HepG2 (cell line): ENCODE results near the gene CDC42BPG. TPM values are rescaled to one million over a fixed set of nuclear protein-coding genes. Genes with fewer than 3 reads are reported as not detected.
A peak's percentile ranks its signal among the peaks of the same experiment; 100 is the strongest.

ENCODE experiments used
- ATAC-seq: fragments of 200-7000 bp; cut with Tn5 transposase; 3 replicates; pipeline ENCODE4 v1.9.1; 2020; ENCODE audit warnings: mild to moderate bottlenecking, moderate library complexity
- BruUV-seq: library from RNA; stranded (reverse); fragments of 400-500 nt; replicated peaks from 2 replicates; lab custom pipeline; 2021; lab: Mats Ljungman, UMichigan
- CTCF ChIA-PET: fragments of 300-600 bp; formaldehyde crosslinking; extraction: SDS; loops from one replicate; lab custom pipeline; 2021; ENCODE audit warnings: low total read pairs, inconsistent platforms, low intra/inter-chr PET ratio; lab: Yijun Ruan, JAX
- POLR2A ChIA-PET: fragments of 350-600 bp; sonication (Branson Sonifier 250); formaldehyde crosslinking; loops from one replicate; lab custom pipeline; 2020; ENCODE audit warnings: antibody characterized with exemption, inconsistent platforms; lab: Yijun Ruan, JAX
- DNase-seq: peaks from one replicate; pipeline ENCODE4 v3.0.0-alpha.2; 2015; ENCODE audit warnings: low spot score
- FAIRE-seq: peaks from 3 replicates; lab custom pipeline; 2011; peaks lifted over from hg19 to GRCh38; lab: Jason Lieb, UNC
- H2AFZ ChIP-seq: one replicate; pipeline ENCODE4 v1.6.1; 2011; ENCODE audit warnings: low read length, inconsistent platforms
- H3K27ac ChIP-seq: fragments of 300-600 bp; 3 replicates; pipeline ENCODE4 v1.8.0; 2011; ENCODE audit warnings: mixed run types, mild to moderate bottlenecking, mixed read lengths, low read length, inconsistent platforms; ENCODE audit not compliant: insufficient read depth; ENCODE audit errors: extremely low read length
- H3K27me3 ChIP-seq, 2 experiments: fragments of 200-600 bp in 1 of 2; 2 replicates in 1 of 2; 3 replicates in 1 of 2; pipeline versions ENCODE4 v1.6.0 to v1.8.0; 2011; ENCODE audit warnings: low read length in 2 of 2, mild to moderate bottlenecking in 2 of 2, moderate library complexity in 2 of 2, inconsistent platforms in 1 of 2; ENCODE audit not compliant: insufficient read depth in 2 of 2, control insufficient read depth in 1 of 2
- H3K36me3 ChIP-seq, 2 experiments: fragments of 200-600 bp in 1 of 2; replicated peaks in 1 of 2; 2 replicates in 1 of 2; 3 replicates in 1 of 2; pipeline versions ENCODE4 v1.5.1 to v1.8.0; 2011; ENCODE audit warnings: low read length in 2 of 2, inconsistent platforms in 1 of 2; ENCODE audit not compliant: insufficient read depth in 2 of 2, control insufficient read depth in 1 of 2
- H3K4me1 ChIP-seq: 2 replicates; pipeline ENCODE4 v1.5.1; 2012; ENCODE audit warnings: low read length, inconsistent platforms; ENCODE audit not compliant: insufficient read depth
- H3K4me2 ChIP-seq: 2 replicates; pipeline ENCODE4 v1.6.0; 2011; ENCODE audit warnings: low read depth, low read length, inconsistent platforms
- H3K4me3 ChIP-seq, 3 experiments: fragments of 200-600 bp in 1 of 3; sonication (generic), shearing (Covaris generic) in 1 of 3; replicated peaks in 1 of 3; 2 replicates each; pipeline ENCODE4 v1.5.1; 2011 to 2016; ENCODE audit warnings: low read length in 3 of 3, inconsistent platforms in 2 of 3, low read depth in 2 of 3, mild to moderate bottlenecking in 2 of 3, control low read depth in 1 of 3, mixed read lengths in 1 of 3; ENCODE audit not compliant: insufficient read depth in 1 of 3
- H3K79me2 ChIP-seq: one replicate; pipeline ENCODE4 v1.6.1; 2011; ENCODE audit warnings: low read length, inconsistent platforms; ENCODE audit not compliant: insufficient read depth
- H3K9ac ChIP-seq: 2 replicates; pipeline ENCODE4 v1.6.0; 2011; ENCODE audit warnings: mild to moderate bottlenecking, low read depth, low read length, inconsistent platforms; ENCODE audit not compliant: insufficient read depth
- H3K9me3 ChIP-seq: 2 replicates; pipeline ENCODE4 v1.5.1; 2012; ENCODE audit warnings: mild to moderate bottlenecking, low read length
- H4K20me1 ChIP-seq: 2 replicates; pipeline ENCODE4 v1.6.0; 2011; ENCODE audit warnings: inconsistent platforms, mild to moderate bottlenecking, low read length, moderate library complexity; ENCODE audit not compliant: insufficient read depth
- ATAD3A ChIP-seq: sonication (generic); formaldehyde crosslinking; IDR thresholded peaks from 2 replicates; pipeline ENCODE4 v1.4.0; 2020; ENCODE audit warnings: missing genetic modification reagents
- FOSL2 ChIP-seq: sonication (generic); formaldehyde crosslinking; IDR thresholded peaks from 2 replicates; pipeline ENCODE4 v1.4.0; 2020; ENCODE audit warnings: missing genetic modification reagents
- MLX ChIP-seq: IDR thresholded peaks from 2 replicates; pipeline ENCODE4 v1.6.1; 2016
- NFYC ChIP-seq: IDR thresholded peaks from 2 replicates; pipeline ENCODE4 v1.6.1; 2016; ENCODE audit warnings: missing genetic modification reagents, missing compliant biosample characterization
- SYNCRIP ChIP-seq: fragments of 200-400 bp; formaldehyde crosslinking; IDR thresholded peaks from 2 replicates; pipeline ENCODE4 v1.6.1; 2018; ENCODE audit warnings: mild to moderate bottlenecking, low read depth, low read length; ENCODE audit not compliant: insufficient read depth
- TBX2 ChIP-seq: sonication (generic); formaldehyde crosslinking; IDR thresholded peaks from 2 replicates; pipeline ENCODE4 v1.5.0; 2020; ENCODE audit warnings: missing genetic modification reagents, mild to moderate bottlenecking, borderline replicate concordance
- ZFP82 ChIP-seq: sonication (generic); formaldehyde crosslinking; IDR thresholded peaks from 2 replicates; pipeline ENCODE4 v1.5.1; 2020; ENCODE audit warnings: mild to moderate bottlenecking, missing genetic modification reagents, borderline replicate concordance
- ZMYM2 ChIP-seq: sonication (generic); formaldehyde crosslinking; IDR thresholded peaks from 2 replicates; pipeline ENCODE4 v1.8.0; 2022; ENCODE audit warnings: mild to moderate bottlenecking, missing genetic modification reagents
- ZNF142 ChIP-seq: sonication (generic); formaldehyde crosslinking; IDR thresholded peaks from 2 replicates; pipeline ENCODE4 v1.4.0; 2020; ENCODE audit warnings: missing genetic modification reagents
- WGBS: methylation state at CpG from one replicate; pipeline ENCODE4 v1.1.6; 2017; ENCODE audit warnings: low lambda C conversion rate; 5-methylcytosine and 5-hydroxymethylcytosine counted together
- in situ Hi-C: cut with HindIII; loops from 2 replicates; pipeline ENCODE4 v1.10.0; 2017; ENCODE audit warnings: low pct_unique_long_range_greater_than_20kb; ENCODE audit not compliant: extremely low pct_ligation_motif_present
- intact Hi-C: fragments of 100-400 bp; cut with micrococcal nuclease; formaldehyde crosslinking; loops from one replicate; pipeline ENCODE4 v1.10.0; 2022; ENCODE audit not compliant: unreplicated experiment
- polyA plus RNA-seq, 8 experiments: library from polyadenylated mRNA; depleted of rRNA in 3 of 8; stranded (reverse) in 7 of 8; unstranded in 1 of 8; fragments of >200 nt; fragmentation: Illumina TruSeq in 4 of 8; extraction: Trizol in 4 of 8; gene quantifications; 2 replicates each; pipeline versions ENCODE4 v1.2.1 to v1.2.3, GENCODE V29; 2011 to 2016; ENCODE audit warnings: low read depth in 4 of 8, missing spikeins in 1 of 8, mixed read lengths in 1 of 8; ENCODE audit not compliant: insufficient read depth in 1 of 8
- total RNA-seq, 5 experiments: library from RNA; depleted of rRNA; stranded (reverse); fragments of >200 nt; fragmentation: Illumina TruSeq; extraction: Trizol; gene quantifications; 2 replicates each; pipeline ENCODE4 v1.2.3, GENCODE V29; 2016; ENCODE audit warnings: low read depth in 1 of 5
- TF ChIP-seq, protein P1 (sequence below): sonication (generic); formaldehyde crosslinking; IDR thresholded peaks from 2 replicates; pipeline ENCODE4 v1.5.0; 2020; ENCODE audit warnings: mild to moderate bottlenecking, missing genetic modification reagents

CDC42BPG gene
- total and polyA plus RNA-seq, 2 of the 13 experiments (the other 11 are each of a cell fraction or from before 2014, with no cell fraction given), result 0.55 to 1.4 TPM

GRCh38 chr11:64815433-64815832, 29.0 kb downstream of the CDC42BPG start (continued):
- peak; percentile 24; the same call in 1 of the 2 replicates for TF ChIP-seq TBX2

DNA sequence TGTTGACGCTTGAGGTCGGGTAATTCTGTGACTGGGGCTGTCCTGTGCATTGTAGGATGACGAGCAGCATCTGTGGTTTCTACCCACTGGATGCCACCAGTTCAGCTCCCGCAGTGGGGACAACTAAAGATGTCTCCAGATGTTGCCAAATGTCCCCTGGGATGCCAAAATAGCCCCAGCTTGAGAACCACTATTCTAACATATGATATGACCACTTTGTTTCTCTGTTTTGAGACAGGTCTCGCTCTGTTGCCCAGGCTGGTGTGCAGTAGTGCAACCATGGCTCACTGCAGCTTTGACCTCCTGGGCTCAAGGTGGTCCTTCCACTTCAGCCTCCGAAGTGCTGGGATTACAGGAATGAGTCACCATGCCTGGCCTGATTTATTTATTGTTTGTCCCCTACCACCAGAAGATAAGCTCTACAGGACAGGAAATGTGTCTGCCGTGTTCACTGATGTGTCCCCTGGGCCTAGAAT, 29.7 kb downstream of the CDC42BPG start:
- CTCF ChIA-PET, result no interaction called here
- in situ Hi-C loops, result no loop called here
- no TSS peak for BruUV-seq

More for the DNA sequence above, 29.7 kb downstream of the CDC42BPG start:
- H3K27ac ChIP-seq, result no peak overlapping the region
- TF ChIP-seq, protein P1, sequence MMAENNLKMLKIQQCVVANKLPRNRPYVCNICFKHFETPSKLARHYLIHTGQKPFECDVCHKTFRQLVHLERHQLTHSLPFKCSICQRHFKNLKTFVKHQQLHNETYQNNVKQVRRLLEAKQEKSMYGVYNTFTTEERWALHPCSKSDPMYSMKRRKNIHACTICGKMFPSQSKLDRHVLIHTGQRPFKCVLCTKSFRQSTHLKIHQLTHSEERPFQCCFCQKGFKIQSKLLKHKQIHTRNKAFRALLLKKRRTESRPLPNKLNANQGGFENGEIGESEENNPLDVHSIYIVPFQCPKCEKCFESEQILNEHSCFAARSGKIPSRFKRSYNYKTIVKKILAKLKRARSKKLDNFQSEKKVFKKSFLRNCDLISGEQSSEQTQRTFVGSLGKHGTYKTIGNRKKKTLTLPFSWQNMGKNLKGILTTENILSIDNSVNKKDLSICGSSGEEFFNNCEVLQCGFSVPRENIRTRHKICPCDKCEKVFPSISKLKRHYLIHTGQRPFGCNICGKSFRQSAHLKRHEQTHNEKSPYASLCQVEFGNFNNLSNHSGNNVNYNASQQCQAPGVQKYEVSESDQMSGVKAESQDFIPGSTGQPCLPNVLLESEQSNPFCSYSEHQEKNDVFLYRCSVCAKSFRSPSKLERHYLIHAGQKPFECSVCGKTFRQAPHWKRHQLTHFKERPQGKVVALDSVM, result 0 out of 2 replicates have a peak, but pooled peaks have one; percentile 30
- TF ChIP-seq SYNCRIP (no peak), ZMYM2 (CRISPR knock-in tag) (peak; percentile 29; the same call in 1 of the 2 replicates), ZFP82 (CRISPR knock-in tag) (no peak), NFYC (CRISPR knock-in tag) (no peak), FOSL2 (CRISPR knock-in tag) (peak; percentile 72), MLX (CRISPR knock-in tag) (no peak), ATAD3A (CRISPR knock-in tag) (no peak), ZNF142 (no peak)
- no peaks in the 10 kb centered on the region for H4K20me1 ChIP-seq
- peaks cover 34% of the 10 kb centered on the region for H3K4me1 ChIP-seq
- intact Hi-C loops, result no loop called here
- POLR2A ChIA-PET, result interaction anchor here (1.1 kb wide), 1 partner anchor 58 kb away, joined by 3 read pairs; no protein-coding TSS in a partner anchor
- peak overlapping the region; percentile 61; the same call in 1 of the 2 replicates for H3K4me2 ChIP-seq
- DNase-seq (peak; percentile 24), FAIRE-seq (no peak), ATAC-seq (no peak)
- H3K4me3 ChIP-seq, result no peak overlapping the region
- H3K79me2 ChIP-seq, result no peaks in the 10 kb centered on the region
- no peaks in the 10 kb centered on the region for H3K9me3 ChIP-seq
- no peak overlapping the region for H3K9ac ChIP-seq
- no peaks in the 10 kb centered on the region for H3K36me3 ChIP-seq
- 46% methylated on average over 7 of the region's 7 CpGs for WGBS
- H3K27me3 ChIP-seq, result no peaks in the 10 kb centered on the region
- no peak overlapping the region for H2AFZ ChIP-seq
